Uterus (tissue), 4 donors: ENCODE measurements around the gene DLG1. TPM values are rescaled to one million over a fixed set of nuclear protein-coding genes. Genes with fewer than 3 reads are reported as not detected.

Experiments used
- DNase-seq, 2 donors: peaks; one replicate each; pipeline ENCODE4 v3.0.0-alpha.2; 2019 to 2020
- H3K27ac ChIP-seq, 2 donors: fragments of 200-600 bp; sonication (generic); 1 replicate in 1 of 2; 2 replicates in 1 of 2; pipeline ENCODE4 v1.5.1; 2016 to 2018
- H3K27me3 ChIP-seq, 2 donors: fragments of 200-600 bp; sonication (generic); one replicate each; pipeline ENCODE4 v1.5.1; 2018 to 2019; ENCODE audit warnings: control low read depth in 1 of 2
- H3K36me3 ChIP-seq, 2 donors: fragments of 200-600 bp; sonication (generic); one replicate each; pipeline ENCODE4 v1.5.1; 2019; ENCODE audit warnings: control low read depth in 1 of 2
- H3K4me1 ChIP-seq, 2 donors: fragments of 200-600 bp; sonication (generic); one replicate each; pipeline ENCODE4 v1.5.1; 2018 to 2019; ENCODE audit warnings: control low read depth in 1 of 2
- H3K4me3 ChIP-seq, 2 donors: fragments of 200-600 bp; sonication (generic); 1 replicate in 1 of 2; 2 replicates in 1 of 2; pipeline ENCODE4 v1.5.1; 2018 to 2019; ENCODE audit warnings: mild to moderate bottlenecking in 1 of 2
- H3K9me3 ChIP-seq, 2 donors: fragments of 200-600 bp; sonication (generic); one replicate each; pipeline ENCODE4 v1.5.1; 2019; ENCODE audit warnings: control low read depth in 1 of 2
- POLR2A ChIP-seq, 2 donors: fragments of 450-650 bp; IDR thresholded peaks; one replicate each; pipeline ENCODE4 v1.6.1; 2016; ENCODE audit warnings: antibody characterized with exemption in 2 of 2, mild to moderate bottlenecking in 1 of 2, moderate library complexity in 1 of 2
- intact Hi-C: fragments of 100-400 bp; cut with DNase I; formaldehyde crosslinking; loops from one replicate; pipeline ENCODE4 v1.15.1; 2023; ENCODE audit warnings: low total_unique reads
- total RNA-seq, 4 donors: library from RNA; depleted of rRNA in 3 of 4; stranded (reverse); fragments of >200 nt in 3 of 4; gene quantifications; one replicate each; pipeline versions ENCODE4 v1.1.0 to v1.2.4, GENCODE V29; 2014 to 2023
- TF ChIP-seq, protein P1 (sequence below), 4 experiments: fragments of 200-600 bp in 2 of 4; fragments of 450-650 bp in 2 of 4; sonication (generic) in 2 of 4; IDR thresholded peaks; one replicate each; pipeline ENCODE4 v1.5.1; 2016 to 2019; ENCODE audit warnings: antibody characterized with exemption in 4 of 4, mild to moderate bottlenecking in 2 of 4, moderate library complexity in 1 of 4
- donor health status: DM: yes; HTN: yes; CAD: no.

The DLG1 gene
- total RNA-seq, 4 donors from 2014 or later: 24.1 to 139 (median 82.9) TPM

DNA sequence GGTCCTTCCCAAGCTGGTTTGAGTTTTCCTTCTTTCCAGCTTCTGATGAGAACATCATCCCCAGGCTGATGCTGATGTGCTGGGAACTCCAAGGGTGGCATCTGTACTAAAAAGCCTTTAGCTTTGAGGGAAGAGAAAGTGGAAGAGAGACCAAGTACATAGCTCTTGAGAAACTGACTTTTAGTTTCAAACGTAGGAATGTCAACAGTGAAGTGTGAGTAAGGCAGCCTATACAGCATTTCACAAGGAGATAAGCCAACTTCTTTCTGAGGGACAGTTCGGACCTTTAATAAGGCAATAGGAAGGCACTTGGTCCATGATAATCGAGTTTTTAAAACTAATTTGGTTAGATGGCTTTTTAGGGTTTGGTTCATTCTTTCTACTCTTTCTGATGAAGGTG, 53.7 kb downstream of the DLG1 start:
- intact Hi-C loops: no loop called here
- no peak for TF ChIP-seq POLR2A (IDR thresholded peaks at IDR 0.05)
- TF ChIP-seq, protein P1, sequence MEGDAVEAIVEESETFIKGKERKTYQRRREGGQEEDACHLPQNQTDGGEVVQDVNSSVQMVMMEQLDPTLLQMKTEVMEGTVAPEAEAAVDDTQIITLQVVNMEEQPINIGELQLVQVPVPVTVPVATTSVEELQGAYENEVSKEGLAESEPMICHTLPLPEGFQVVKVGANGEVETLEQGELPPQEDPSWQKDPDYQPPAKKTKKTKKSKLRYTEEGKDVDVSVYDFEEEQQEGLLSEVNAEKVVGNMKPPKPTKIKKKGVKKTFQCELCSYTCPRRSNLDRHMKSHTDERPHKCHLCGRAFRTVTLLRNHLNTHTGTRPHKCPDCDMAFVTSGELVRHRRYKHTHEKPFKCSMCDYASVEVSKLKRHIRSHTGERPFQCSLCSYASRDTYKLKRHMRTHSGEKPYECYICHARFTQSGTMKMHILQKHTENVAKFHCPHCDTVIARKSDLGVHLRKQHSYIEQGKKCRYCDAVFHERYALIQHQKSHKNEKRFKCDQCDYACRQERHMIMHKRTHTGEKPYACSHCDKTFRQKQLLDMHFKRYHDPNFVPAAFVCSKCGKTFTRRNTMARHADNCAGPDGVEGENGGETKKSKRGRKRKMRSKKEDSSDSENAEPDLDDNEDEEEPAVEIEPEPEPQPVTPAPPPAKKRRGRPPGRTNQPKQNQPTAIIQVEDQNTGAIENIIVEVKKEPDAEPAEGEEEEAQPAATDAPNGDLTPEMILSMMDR (IDR thresholded peaks at IDR 0.05): no peak
- Histone ChIP-seq H3K4me1 (no peaks in the 10 kb centered on the region), H3K27me3 (no peaks in the 10 kb centered on the region), H3K4me3 (no peak overlapping the region), H3K36me3 (no peaks in the 10 kb centered on the region), H3K27ac (no peak overlapping the region), H3K9me3 (peaks cover 0 to 15% of the 10 kb centered on the region in 2 donors)
- no peak for DNase-seq

DNA sequence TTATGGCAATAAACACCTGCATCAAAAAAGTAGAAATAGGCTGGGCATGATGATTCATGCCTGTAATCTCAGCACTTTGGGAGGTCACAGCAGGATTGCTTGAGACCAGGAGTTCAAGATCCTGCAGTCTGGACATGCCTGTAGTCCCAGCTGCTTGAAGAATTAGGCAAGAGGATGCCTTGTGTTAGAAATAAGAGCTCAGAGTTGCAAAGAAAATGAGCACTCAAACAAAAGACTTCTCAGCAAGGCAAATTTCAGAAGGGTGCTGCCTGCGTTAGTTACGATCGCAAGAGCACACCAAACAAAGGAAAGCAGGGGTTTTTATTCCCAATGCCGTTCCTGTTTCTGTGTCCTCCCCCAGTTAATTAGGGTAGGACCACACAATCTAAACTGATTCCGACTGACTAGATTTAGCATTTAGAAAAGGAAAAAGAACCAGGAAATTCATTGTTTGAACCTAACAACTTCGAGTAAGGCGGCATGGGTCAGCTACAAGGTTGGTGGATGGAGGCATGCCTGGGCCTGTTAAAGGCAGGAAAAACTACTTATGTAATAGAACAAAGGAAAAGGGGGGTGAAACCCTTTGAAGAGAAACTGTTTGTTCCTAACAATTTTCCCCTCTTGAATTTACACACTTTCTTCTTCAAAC, 55.5 kb downstream of the DLG1 start:
- DNase-seq: no peak
- Histone ChIP-seq H3K27ac (no peak overlapping the region), H3K27me3 (no peaks in the 10 kb centered on the region), H3K9me3 (peaks cover 0 to 9% of the 10 kb centered on the region in 2 donors), H3K36me3 (no peaks in the 10 kb centered on the region), H3K4me3 (no peak overlapping the region), H3K4me1 (no peaks in the 10 kb centered on the region)
- intact Hi-C loops: no loop called here
- TF ChIP-seq, protein P1 (IDR thresholded peaks at IDR 0.05): no peak
- TF ChIP-seq POLR2A (IDR thresholded peaks at IDR 0.05): no peak

DNA sequence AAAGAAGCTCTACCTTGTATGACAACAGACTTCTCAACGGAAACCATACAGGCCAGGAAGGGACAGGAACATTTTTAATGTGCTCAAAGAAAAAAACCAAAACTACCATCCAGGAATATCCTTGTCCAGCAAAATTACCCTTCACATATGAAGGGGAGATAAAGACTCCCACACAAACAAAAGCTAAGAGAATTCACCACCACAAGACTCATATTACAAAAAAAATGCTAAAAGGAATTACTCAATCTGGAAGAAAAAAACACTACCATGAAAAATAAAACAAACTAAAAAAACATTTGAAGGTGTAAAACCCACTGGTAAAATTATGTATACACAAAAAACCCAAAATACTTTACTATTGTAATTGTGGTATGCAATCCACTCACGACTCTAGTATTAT, 57.2 kb downstream of the DLG1 start:
- TF ChIP-seq POLR2A (IDR thresholded peaks at IDR 0.05): no peak
- TF ChIP-seq, protein P1 (IDR thresholded peaks at IDR 0.05): no peak
- H3K27me3 ChIP-seq: no peaks in the 10 kb centered on the region
- no peaks in the 10 kb centered on the region for H3K36me3 ChIP-seq
- no peak overlapping the region for H3K4me3 ChIP-seq
- intact Hi-C loops: no loop called here
- no peaks in the 10 kb centered on the region for H3K4me1 ChIP-seq
- no peak overlapping the region for H3K27ac ChIP-seq
- H3K9me3 ChIP-seq: peaks cover 0 to 9% of the 10 kb centered on the region in 2 donors
- no peak for DNase-seq

DNA sequence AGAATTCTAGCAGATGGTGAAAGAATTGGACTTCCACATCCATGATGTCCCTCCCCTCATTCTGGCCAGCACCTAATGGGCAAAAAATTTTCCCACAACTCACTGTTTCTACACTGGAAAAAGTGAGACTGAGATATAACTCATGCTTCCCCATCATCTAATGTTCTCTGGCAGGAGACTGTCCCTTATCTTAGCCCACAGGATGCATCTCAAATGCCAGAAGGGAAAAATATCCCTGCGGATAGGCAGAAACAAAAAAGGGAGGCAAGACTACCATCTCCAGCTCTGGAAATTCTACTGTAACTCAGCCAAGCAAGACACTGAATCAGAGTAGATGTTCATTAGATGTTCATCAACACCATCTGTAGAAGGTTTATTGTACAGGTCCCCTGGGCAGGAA, 58.6 kb downstream of the DLG1 start:
- no peak for DNase-seq
- peaks cover 0 to 9% of the 10 kb centered on the region in 2 donors for H3K9me3 ChIP-seq
- H3K36me3 ChIP-seq: no peaks in the 10 kb centered on the region
- no peaks in the 10 kb centered on the region for H3K4me1 ChIP-seq
- no peak overlapping the region for H3K27ac ChIP-seq
- intact Hi-C loops: no loop called here
- H3K4me3 ChIP-seq: no peak overlapping the region
- no peaks in the 10 kb centered on the region for H3K27me3 ChIP-seq
- no peak for TF ChIP-seq POLR2A (IDR thresholded peaks at IDR 0.05)
- TF ChIP-seq, protein P1 (IDR thresholded peaks at IDR 0.05): no peak

DNA sequence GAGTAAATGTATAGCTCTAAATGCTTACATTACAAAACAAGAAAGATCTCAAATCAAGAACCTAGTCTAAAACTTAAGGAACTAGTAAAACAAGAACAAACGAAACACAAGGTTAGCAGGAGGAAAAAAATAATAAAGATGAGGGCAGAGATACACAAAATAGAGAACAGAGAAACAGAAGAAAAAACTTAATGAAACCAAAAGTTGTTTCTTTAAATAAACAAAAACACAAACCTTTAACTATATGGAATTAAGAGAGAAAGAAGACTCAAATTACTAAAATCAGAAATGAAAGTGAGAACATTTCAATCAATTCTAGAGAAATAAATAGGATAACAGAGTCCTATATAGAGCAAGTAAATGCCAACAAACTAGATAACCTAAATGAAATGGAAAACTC, 59.6 kb downstream of the DLG1 start:
- no peak for DNase-seq
- H3K27me3 ChIP-seq: no peaks in the 10 kb centered on the region
- no peak overlapping the region for H3K27ac ChIP-seq
- no peaks in the 10 kb centered on the region for H3K36me3 ChIP-seq
- no peaks in the 10 kb centered on the region for H3K4me1 ChIP-seq
- no peak overlapping the region for H3K4me3 ChIP-seq
- H3K9me3 ChIP-seq: peaks cover 0 to 9% of the 10 kb centered on the region in 2 donors
- intact Hi-C loops: no loop called here
- TF ChIP-seq POLR2A (IDR thresholded peaks at IDR 0.05): no peak
- TF ChIP-seq, protein P1 (IDR thresholded peaks at IDR 0.05): no peak
